KOPT-K1 (cell line): ENCODE results near the gene CALCOCO1.
"Not testable (repeated sequence)": the region's sequence is repeated elsewhere in the genome, so short reads cannot be mapped to it uniquely, and the experiment has no call there.

ENCODE experiments used
- H3K27ac ChIP-seq: fragments of 200-600 bp; sonication (generic); 2 replicates; pipeline ENCODE4 v1.5.1; 2016; ENCODE audit warnings: antibody characterized with exemption, mild to moderate bottlenecking, low read depth, low read length; ENCODE audit not compliant: poor library complexity, severe bottlenecking
- H3K36me3 ChIP-seq: fragments of 200-600 bp; sonication (generic); 2 replicates; pipeline ENCODE4 v1.5.1; 2017; ENCODE audit warnings: antibody characterized with exemption, mild to moderate bottlenecking, low read length, moderate library complexity; ENCODE audit not compliant: insufficient read depth
- H3K9me3 ChIP-seq: fragments of 200-600 bp; sonication (generic); 2 replicates; pipeline ENCODE4 v1.5.1; 2017; ENCODE audit warnings: antibody characterized with exemption, low read length, mild to moderate bottlenecking; ENCODE audit not compliant: insufficient read depth, poor library complexity, severe bottlenecking

The CALCOCO1 gene

GRCh38 chr12:53727310-53728041 is at the start of gene CALCOCO1:
TSS of gene CALCOCO1 (minus strand) at chr12:53727452. CDS start at chr12:53725242, 2,210 bp downstream.
- peak within 1 kb of the TSS; percentile 49 for H3K27ac ChIP-seq
- no peaks in the 10 kb centered on the region for H3K9me3 ChIP-seq
- no peaks in the 10 kb centered on the region for H3K36me3 ChIP-seq

DNA sequence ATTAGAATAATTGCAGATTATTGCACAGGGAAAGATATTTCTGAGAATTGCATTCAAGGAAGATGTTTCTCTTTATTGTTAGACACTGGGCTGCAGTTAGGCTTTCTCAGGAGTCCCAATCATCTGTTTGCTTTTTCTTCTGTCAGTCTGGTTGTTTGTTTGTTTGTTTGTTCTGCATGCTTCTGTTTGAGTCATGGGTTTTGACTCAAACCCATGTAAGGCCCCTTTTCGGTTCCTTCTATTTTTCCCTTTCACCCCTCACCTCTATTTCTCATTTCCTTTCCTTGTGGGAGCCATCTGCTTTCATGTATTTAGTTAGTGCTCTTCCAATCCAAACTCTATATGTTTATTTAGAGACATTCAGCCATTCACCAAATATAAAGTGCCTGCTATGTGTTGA is 49.6 kb upstream of the CALCOCO1 start:
- Histone ChIP-seq H3K36me3 (no peaks in the 10 kb centered on the region), H3K27ac (no peak overlapping the region), H3K9me3 (no peaks in the 10 kb centered on the region)

GRCh38 chr12:53775478-53776145 is 48.4 kb upstream of the CALCOCO1 start:
- Histone ChIP-seq H3K27ac (no peak overlapping the region), H3K36me3 (no peaks in the 10 kb centered on the region)

DNA sequence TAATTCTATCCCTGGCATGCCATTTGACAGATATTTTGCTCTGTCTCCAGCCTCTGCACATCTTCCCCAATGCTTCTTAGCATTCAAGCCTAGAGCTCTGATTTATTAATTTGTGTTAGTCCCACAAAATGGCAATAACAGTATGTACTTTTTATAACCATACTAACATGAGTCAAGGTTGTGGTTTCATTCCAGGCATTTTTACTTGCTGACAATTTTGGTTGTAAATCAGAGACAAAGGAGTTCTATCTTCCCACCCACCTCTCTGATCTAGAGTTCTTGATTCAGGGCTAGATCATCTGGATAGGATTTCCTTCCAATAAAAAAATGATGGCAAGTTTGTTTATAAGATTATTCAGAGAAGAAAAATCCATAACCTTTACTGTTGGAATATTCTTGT is 43.0 kb upstream of the CALCOCO1 start:
- Histone ChIP-seq H3K27ac (no peak overlapping the region), H3K36me3 (no peaks in the 10 kb centered on the region)

More at GRCh38 chr12:53775478-53776145, 48.4 kb upstream of the CALCOCO1 start:
- no peaks in the 10 kb centered on the region for H3K9me3 ChIP-seq

DNA sequence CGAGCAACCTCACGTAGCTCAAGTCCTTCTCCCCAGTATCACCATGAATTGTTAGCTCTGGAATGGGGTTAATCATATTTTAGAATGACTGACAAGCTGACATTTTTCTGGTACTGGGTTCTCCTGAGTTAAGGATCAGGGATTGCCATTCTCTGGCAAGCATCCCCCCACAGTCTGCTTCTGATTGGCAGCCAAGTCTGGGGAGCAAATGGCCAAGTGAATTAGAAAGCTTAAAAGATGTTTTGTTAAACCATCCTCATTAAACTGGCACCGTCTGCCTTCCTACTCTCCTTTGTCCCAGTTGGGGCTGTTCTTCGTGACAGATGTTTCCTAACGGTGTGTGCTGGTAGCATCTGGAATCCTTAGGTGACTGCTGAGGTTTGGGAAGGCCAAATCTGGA is 41.7 kb upstream of the CALCOCO1 start:
- Histone ChIP-seq H3K36me3 (no peaks in the 10 kb centered on the region), H3K9me3 (no peaks in the 10 kb centered on the region), H3K27ac (no peak overlapping the region)

More for the DNA sequence above, 43.0 kb upstream of the CALCOCO1 start:
- no peaks in the 10 kb centered on the region for H3K9me3 ChIP-seq

- Histone ChIP-seq H3K27ac (no peak overlapping the region), H3K36me3 (no peaks in the 10 kb centered on the region), H3K9me3 (no peaks in the 10 kb centered on the region)
These were observed 39.6 kb upstream of the CALCOCO1 start for GRCh38 chr12:53766881-53767280.

GRCh38 chr12:53765891-53766290 is 38.6 kb upstream of the CALCOCO1 start:
- H3K36me3 ChIP-seq: no peaks in the 10 kb centered on the region
- H3K9me3 ChIP-seq: no peaks in the 10 kb centered on the region
- no peak overlapping the region for H3K27ac ChIP-seq

GRCh38 chr12:53764615-53765014 is 37.4 kb upstream of the CALCOCO1 start:
- no peak overlapping the region for H3K27ac ChIP-seq
- H3K36me3 ChIP-seq: no peaks in the 10 kb centered on the region
- H3K9me3 ChIP-seq: no peaks in the 10 kb centered on the region

DNA sequence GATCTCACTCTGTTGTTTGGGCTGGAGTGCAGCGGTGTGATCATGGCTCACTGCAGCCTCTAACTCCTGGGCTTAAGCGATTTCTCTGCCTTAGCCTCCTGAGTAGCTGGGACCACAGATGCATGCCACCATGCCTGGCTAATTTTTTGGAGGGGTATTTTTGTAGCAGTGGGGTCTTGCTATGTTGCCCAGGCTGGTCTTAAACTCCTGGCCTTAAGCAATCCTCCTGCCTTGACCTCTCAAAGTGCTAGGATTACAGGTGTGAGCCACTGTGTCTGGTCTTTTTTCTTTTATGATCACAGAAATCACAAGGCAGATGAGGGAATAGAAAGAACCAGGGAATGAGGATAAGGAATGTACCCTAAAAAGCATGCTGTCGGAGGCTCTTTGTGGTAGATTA is 35.5 kb upstream of the CALCOCO1 start:
- H3K27ac ChIP-seq, H3K9me3 ChIP-seq, H3K36me3 ChIP-seq: not testable (repeated sequence)

DNA sequence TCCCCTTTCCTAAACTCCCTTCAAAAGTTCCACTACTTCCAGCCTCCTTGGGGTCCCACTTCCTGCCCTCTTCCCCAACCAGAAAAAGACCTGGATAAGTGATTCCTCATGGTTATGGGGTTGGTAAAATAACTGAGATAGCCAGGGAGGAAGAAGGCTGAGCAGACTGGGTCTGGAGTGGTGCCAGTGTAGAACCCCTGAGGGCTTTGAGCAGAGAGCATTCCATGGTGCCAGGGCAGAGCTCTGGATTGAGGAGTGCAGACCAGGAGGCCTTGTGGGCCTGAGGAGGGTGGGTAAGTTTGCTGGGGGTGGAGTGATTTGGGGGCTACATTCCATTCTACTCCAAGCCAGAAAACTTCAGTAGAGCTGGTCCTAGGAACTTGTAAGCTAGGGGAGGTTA is 34.1 kb upstream of the CALCOCO1 start:
- Histone ChIP-seq H3K36me3 (no peaks in the 10 kb centered on the region), H3K27ac (no peak overlapping the region)

DNA sequence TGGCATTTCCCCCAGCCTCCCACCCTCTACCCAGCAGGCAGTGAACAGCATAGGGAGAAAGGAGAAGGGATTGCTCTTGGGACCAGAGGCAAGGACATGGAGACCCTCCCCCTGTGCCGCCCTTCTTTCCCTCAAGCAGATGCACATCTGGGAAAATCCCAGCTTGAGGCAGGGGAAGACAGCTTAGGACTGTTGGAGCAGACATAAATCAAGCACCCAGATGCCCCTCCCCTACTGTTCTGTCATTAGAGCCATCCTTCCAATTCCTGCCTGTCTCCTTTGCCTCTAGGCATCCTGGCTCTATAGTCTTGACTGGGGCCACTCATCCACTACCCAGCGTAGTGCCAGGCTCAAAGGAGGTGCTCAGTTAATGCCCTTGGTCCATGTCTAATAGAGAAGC is 32.0 kb upstream of the CALCOCO1 start:
- no peaks in the 10 kb centered on the region for H3K36me3 ChIP-seq
- no peaks in the 10 kb centered on the region for H3K9me3 ChIP-seq
- no peak overlapping the region for H3K27ac ChIP-seq

More for the DNA sequence above, 34.1 kb upstream of the CALCOCO1 start:
- H3K9me3 ChIP-seq: no peaks in the 10 kb centered on the region

DNA sequence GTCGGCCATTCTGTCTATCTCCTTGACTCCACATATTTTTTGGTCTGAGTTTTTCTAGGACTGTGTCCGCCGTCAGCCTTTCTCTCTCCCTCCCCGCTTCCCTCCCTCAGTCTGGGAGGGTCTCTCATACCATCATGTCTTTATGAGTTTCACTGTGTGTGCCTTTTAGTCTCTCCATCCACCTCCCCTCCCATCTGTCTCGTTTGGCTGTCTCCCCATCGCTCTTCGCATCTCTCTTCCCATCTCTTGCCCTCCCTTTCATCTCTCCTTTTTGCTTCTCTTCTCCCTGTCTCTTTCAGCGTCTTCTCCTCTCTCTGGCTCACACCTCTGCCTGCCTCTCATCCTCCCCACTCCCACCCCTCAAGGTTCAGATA is 31.5 kb upstream of the CALCOCO1 start:
- Histone ChIP-seq H3K36me3 (no peaks in the 10 kb centered on the region), H3K27ac (no peak overlapping the region), H3K9me3 (no peaks in the 10 kb centered on the region)

GRCh38 chr12:53758081-53758729 is 31.0 kb upstream of the CALCOCO1 start:
- no peaks in the 10 kb centered on the region for H3K9me3 ChIP-seq
- H3K27ac ChIP-seq: no peak overlapping the region
- no peaks in the 10 kb centered on the region for H3K36me3 ChIP-seq

- H3K36me3 ChIP-seq: no peaks in the 10 kb centered on the region
- H3K9me3 ChIP-seq: no peaks in the 10 kb centered on the region
- no peak overlapping the region for H3K27ac ChIP-seq
These were observed 30.0 kb upstream of the CALCOCO1 start for GRCh38 chr12:53757101-53757770.
